Upper lobe of left lung (tissue), 6 donors: ENCODE measurements around the gene TMEM183A. TPM values are rescaled to one million over a fixed set of nuclear protein-coding genes. Genes with fewer than 3 reads are reported as not detected.
A peak's percentile ranks its signal among the peaks of the same experiment; 100 is the strongest.

Experiments used
- ATAC-seq, 2 donors: fragments of 200-7000 bp; cut with Tn5 transposase; one replicate each; pipeline ENCODE4 v1.9.1; 2022; ENCODE audit warnings: mild to moderate bottlenecking in 2 of 2, moderate library complexity in 2 of 2; ENCODE audit not compliant: low FRiP score in 2 of 2
- DNase-seq, 2 donors: peaks; one replicate each; pipeline ENCODE4 v3.0.0-alpha.2; 2019 to 2020
- H3K27ac ChIP-seq, 4 donors: fragments of 200-600 bp; sonication (generic); one replicate each; pipeline ENCODE4 v1.5.1; 2016 to 2019
- H3K27me3 ChIP-seq, 4 donors: fragments of 200-600 bp; sonication (generic); one replicate each; pipeline ENCODE4 v1.5.1; 2017 to 2019
- H3K36me3 ChIP-seq, 4 donors: fragments of 200-600 bp; sonication (generic); one replicate each; pipeline ENCODE4 v1.5.1; 2016 to 2019
- H3K4me1 ChIP-seq, 4 donors: fragments of 200-600 bp; sonication (generic); one replicate each; pipeline ENCODE4 v1.5.1; 2018 to 2019
- H3K4me3 ChIP-seq, 4 donors: fragments of 200-600 bp; sonication (generic); one replicate each; pipeline ENCODE4 v1.5.1; 2017 to 2019; ENCODE audit warnings: mild to moderate bottlenecking in 2 of 4, moderate library complexity in 1 of 4
- H3K9me3 ChIP-seq, 4 donors: fragments of 200-600 bp; sonication (generic); one replicate each; pipeline ENCODE4 v1.5.1; 2018 to 2019
- CTCF ChIP-seq, 6 experiments: fragments of 450-650 bp in 4 of 6; fragments of 200-600 bp in 2 of 6; sonication (generic) in 2 of 6; IDR thresholded peaks; one replicate each; pipeline ENCODE4 v1.5.1; 2016 to 2019; ENCODE audit warnings: antibody characterized with exemption in 6 of 6
- EP300 ChIP-seq, 4 donors: sonication (generic); formaldehyde crosslinking; IDR thresholded peaks; one replicate each; pipeline ENCODE4 v1.5.1; 2017; ENCODE audit warnings: antibody characterized with exemption in 4 of 4, control low read depth in 2 of 4
- POLR2A ChIP-seq, 4 donors: fragments of 450-650 bp; IDR thresholded peaks; one replicate each; pipeline ENCODE4 v1.5.1; 2016 to 2017; ENCODE audit warnings: antibody characterized with exemption in 4 of 4, mild to moderate bottlenecking in 2 of 4
- POLR2AphosphoS5 ChIP-seq, 2 donors: sonication (generic); formaldehyde crosslinking; IDR thresholded peaks; one replicate each; pipeline ENCODE4 v1.5.1; 2017; ENCODE audit warnings: antibody characterized with exemption in 2 of 2
- WGBS, 2 donors: methylation state at CpG; one replicate each; pipeline ENCODE4 v1.1.5; 2017 to 2018; 5-methylcytosine and 5-hydroxymethylcytosine counted together
- total RNA-seq, 6 donors: library from RNA; depleted of rRNA in 4 of 6; stranded (reverse); fragments of >200 nt in 4 of 6; gene quantifications; one replicate each; pipeline versions ENCODE4 v1.1.0 to v1.2.1, GENCODE V29; 2016 to 2021
- donor health status: DM: no; HTN: no; CAD: no; lungs with moderate emphysema.
- donor health status: DM: no; HTN: yes; CAD: no; lungs with severe emphysema.

The TMEM183A gene
- total RNA-seq, 6 donors from 2014 or later = 45.4 to 71.9 (median 68.1) TPM

- WGBS, 2 donors = 86% methylated on average over 10 of the region's 10 CpGs
- H3K36me3 ChIP-seq = no peaks in the 10 kb centered on the region
- H3K27ac ChIP-seq = no peak overlapping the region
- H3K27me3 ChIP-seq = no peaks in the 10 kb centered on the region
- TF ChIP-seq CTCF (IDR thresholded peaks at IDR 0.05) = no peak
- no peak for TF ChIP-seq POLR2AphosphoS5 (IDR thresholded peaks at IDR 0.05)
- TF ChIP-seq POLR2A (IDR thresholded peaks at IDR 0.05) = no peak
- ATAC-seq = no peak
- no peaks in the 10 kb centered on the region for H3K9me3 ChIP-seq
- no peaks in the 10 kb centered on the region for H3K4me1 ChIP-seq
- no peak for DNase-seq
- no peak overlapping the region for H3K4me3 ChIP-seq
These were observed 27.4 kb downstream of the TMEM183A start for GRCh38 chr1:203034422-203035110.

DNA sequence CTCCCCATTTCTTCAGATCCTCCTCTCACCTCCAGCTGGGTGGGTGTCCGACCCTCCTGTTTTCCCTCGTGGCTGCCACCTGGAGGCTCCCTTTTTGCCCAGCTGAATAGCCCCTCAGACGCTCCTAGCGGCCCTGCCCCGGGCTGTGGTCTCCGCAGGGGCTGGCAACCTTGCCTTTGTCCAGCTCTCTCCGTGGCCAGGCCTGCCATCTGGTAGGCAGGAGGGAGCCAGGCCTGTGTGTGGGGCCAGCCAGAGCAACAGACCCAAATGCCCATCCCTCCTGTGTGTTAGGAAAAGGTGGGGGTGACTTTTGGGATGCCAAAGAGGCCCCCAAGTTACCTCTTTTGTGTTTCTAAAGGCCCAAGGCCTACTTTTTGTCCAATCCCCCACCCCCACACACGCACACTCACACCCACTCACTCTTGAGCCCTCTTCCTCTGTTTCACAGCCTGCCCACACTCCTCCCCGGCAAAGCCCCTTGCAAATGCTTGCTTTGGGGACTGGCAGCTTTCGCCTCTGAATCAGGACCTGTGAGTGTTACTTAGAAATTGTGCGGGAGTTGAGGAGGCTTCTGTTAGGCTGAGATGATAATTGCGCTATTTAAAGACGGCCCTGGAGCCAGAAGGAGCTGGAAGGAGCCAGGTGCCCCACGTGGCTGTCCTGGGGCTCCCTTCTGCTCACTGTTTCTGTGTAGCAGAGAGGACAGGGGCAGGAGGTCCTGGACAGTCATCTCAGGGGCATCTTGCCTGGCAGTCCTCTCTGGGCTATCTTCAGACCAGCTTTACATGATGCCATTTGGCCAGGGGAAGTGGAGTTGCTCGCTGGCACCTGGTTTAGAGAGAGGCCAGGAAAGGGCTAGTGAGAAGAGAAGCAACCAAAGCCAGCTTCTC, 28.2 kb downstream of the TMEM183A start:
- TF ChIP-seq POLR2AphosphoS5 (IDR thresholded peaks at IDR 0.05) = no peak
- TF ChIP-seq CTCF (IDR thresholded peaks at IDR 0.05) = no peak
- no peak for TF ChIP-seq POLR2A (IDR thresholded peaks at IDR 0.05)
- no peak for TF ChIP-seq EP300 (IDR thresholded peaks at IDR 0.05)
- DNase-seq = peak in 1 of 2 donors; percentile 17
- H3K9me3 ChIP-seq = no peaks in the 10 kb centered on the region
- H3K36me3 ChIP-seq = no peaks in the 10 kb centered on the region
- 85 to 89% methylated on average over 15 of the region's 15 CpGs for WGBS, 2 donors
- no peaks in the 10 kb centered on the region for H3K4me1 ChIP-seq
- no peak for ATAC-seq
- H3K27ac ChIP-seq = no peak overlapping the region
- no peaks in the 10 kb centered on the region for H3K27me3 ChIP-seq
- H3K4me3 ChIP-seq = no peak overlapping the region

GRCh38 chr1:203036135-203036534, 29.0 kb downstream of the TMEM183A start:
- Histone ChIP-seq H3K4me3 (no peak overlapping the region), H3K36me3 (no peaks in the 10 kb centered on the region), H3K4me1 (no peaks in the 10 kb centered on the region), H3K27me3 (no peaks in the 10 kb centered on the region), H3K9me3 (no peaks in the 10 kb centered on the region), H3K27ac (no peak overlapping the region)
- 57 to 61% methylated on average over 3 to 4 of the region's 4 CpGs for WGBS, 2 donors
- DNase-seq (peak in 1 of 2 donors; percentile 10), ATAC-seq (no peak)
- TF ChIP-seq POLR2AphosphoS5 (IDR thresholded peaks at IDR 0.05) (no peak), CTCF (IDR thresholded peaks at IDR 0.05) (no peak), EP300 (IDR thresholded peaks at IDR 0.05) (no peak), POLR2A (IDR thresholded peaks at IDR 0.05) (no peak)

GRCh38 chr1:203036537-203036936, 29.4 kb downstream of the TMEM183A start:
- ATAC-seq (no peak), DNase-seq (peak in 1 of 2 donors; percentile 5)
- 0 to 40% methylated on average over 1 to 2 of the region's 2 CpGs for WGBS, 2 donors
- H3K36me3 ChIP-seq = no peaks in the 10 kb centered on the region
- H3K4me3 ChIP-seq = no peak overlapping the region
- H3K27me3 ChIP-seq = no peaks in the 10 kb centered on the region
- H3K9me3 ChIP-seq = no peaks in the 10 kb centered on the region
- no peak overlapping the region for H3K27ac ChIP-seq
- TF ChIP-seq POLR2AphosphoS5 (IDR thresholded peaks at IDR 0.05) = no peak
- no peaks in the 10 kb centered on the region for H3K4me1 ChIP-seq

DNA sequence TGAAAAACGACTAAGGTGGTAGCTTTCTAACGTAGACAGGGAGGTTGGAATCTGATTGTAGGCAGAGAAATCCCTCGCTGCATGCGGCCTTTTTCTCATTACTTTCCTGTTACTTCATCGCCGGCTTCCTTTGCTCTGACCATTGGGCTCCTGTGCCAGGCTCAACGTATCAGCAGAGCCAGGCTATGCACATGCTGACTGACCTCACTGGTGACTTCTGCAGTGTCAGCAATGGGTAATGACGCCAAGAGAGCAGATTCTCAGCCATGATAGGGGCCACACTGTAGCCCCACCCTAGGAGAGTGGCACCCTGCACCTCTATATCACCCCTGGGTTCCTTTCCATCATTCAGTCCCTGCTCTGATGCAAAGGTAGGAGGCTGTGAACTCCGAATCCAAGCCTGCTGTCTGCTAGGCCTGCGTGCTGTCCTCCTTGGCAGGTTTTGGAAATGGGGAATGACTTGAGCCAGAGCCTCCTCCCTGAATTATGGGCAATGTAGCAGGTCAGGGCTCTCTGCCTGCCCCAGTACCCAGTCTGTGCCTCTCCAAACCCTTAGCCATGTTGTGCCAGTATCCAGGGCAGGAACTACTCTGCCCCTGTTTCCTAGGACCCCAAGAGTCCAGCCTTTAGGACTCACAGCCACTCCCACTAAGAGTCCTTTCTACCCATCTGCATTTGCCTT, 30.5 kb downstream of the TMEM183A start:
- Histone ChIP-seq H3K27me3 (no peaks in the 10 kb centered on the region), H3K9me3 (no peaks in the 10 kb centered on the region), H3K36me3 (no peaks in the 10 kb centered on the region), H3K27ac (no peak overlapping the region), H3K4me3 (no peak overlapping the region), H3K4me1 (no peaks in the 10 kb centered on the region)
- DNase-seq (no peak), ATAC-seq (no peak)
- WGBS, 2 donors = 68 to 74% methylated on average over 9 to 10 of the region's 10 CpGs
- no peak for TF ChIP-seq POLR2AphosphoS5 (IDR thresholded peaks at IDR 0.05)
